ENCODE data around the gene ATG7.

Gene ATG7

GRCh38 chr3:11287404-11287803, 15.2 kb downstream of the ATG7 start:
- H3K4me1 Mint-ChIP-seq, result peaks cover 44% of the 10 kb centered on the region
- H3K27ac Mint-ChIP-seq, result peak overlapping the region in 2 of 3 experiments; percentile 7 to 75
- no peak overlapping the region for H3K4me3 Mint-ChIP-seq
- no peaks in the 10 kb centered on the region for H3K27me3 Mint-ChIP-seq (ENCODE audit: low read depth)
- no peak for TF ChIP-seq CTCF (IDR thresholded peaks at IDR 0.05; ENCODE audit: unreplicated experiment in 3 of 3)
- H3K9me3 Mint-ChIP-seq, result no peaks in the 10 kb centered on the region
- peaks cover 11% of the 10 kb centered on the region for H3K36me3 Mint-ChIP-seq (ENCODE audit: low read depth)

DNA sequence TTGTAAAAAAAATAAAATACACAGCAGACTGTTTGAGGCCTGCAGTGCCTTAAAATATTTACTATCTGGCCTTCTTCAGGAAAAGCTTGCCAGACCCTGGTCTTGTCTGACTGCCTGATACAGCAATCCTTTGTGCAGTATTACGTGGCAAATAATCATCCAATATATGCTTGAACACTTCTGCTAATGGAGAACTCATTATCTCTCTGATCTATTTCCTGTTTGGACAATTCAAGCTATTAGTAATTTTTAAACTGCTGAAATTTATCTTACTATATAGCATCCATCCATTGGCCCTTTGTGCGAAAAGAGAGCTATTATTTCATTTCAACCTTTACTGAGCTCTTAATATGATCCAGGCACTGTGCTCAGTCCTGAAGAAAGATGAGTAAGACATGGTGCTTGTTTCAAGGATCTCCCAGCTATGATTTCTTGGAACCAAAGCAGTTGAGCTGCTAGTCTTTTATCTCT, 15.9 kb downstream of the ATG7 start:
- peaks cover 11% of the 10 kb centered on the region for H3K36me3 Mint-ChIP-seq (ENCODE audit: low read depth)
- peak overlapping the region in 1 of 3 experiments; percentile 75 for H3K27ac Mint-ChIP-seq
- peaks cover 38% of the 10 kb centered on the region for H3K4me1 Mint-ChIP-seq
- no peaks in the 10 kb centered on the region for H3K9me3 Mint-ChIP-seq
- no peak for TF ChIP-seq CTCF (IDR thresholded peaks at IDR 0.05; ENCODE audit: unreplicated experiment in 3 of 3)
- no peaks in the 10 kb centered on the region for H3K27me3 Mint-ChIP-seq (ENCODE audit: low read depth)
- no peak overlapping the region for H3K4me3 Mint-ChIP-seq

- H3K27ac Mint-ChIP-seq, result peak overlapping the region; percentile 37 to 75 (median 54)
- H3K4me3 Mint-ChIP-seq, result no peak overlapping the region
- no peaks in the 10 kb centered on the region for H3K9me3 Mint-ChIP-seq
- TF ChIP-seq CTCF (IDR thresholded peaks at IDR 0.05; ENCODE audit: unreplicated experiment in 3 of 3), result no peak
- no peaks in the 10 kb centered on the region for H3K27me3 Mint-ChIP-seq (ENCODE audit: low read depth)
- peaks cover 8% of the 10 kb centered on the region for H3K36me3 Mint-ChIP-seq (ENCODE audit: low read depth)
- peaks cover 32% of the 10 kb centered on the region for H3K4me1 Mint-ChIP-seq
Observed at GRCh38 chr3:11288786-11289637, 16.8 kb downstream of the ATG7 start.

GRCh38 chr3:11289864-11290263, 17.7 kb downstream of the ATG7 start:
- no peak overlapping the region for H3K27ac Mint-ChIP-seq
- H3K4me1 Mint-ChIP-seq, result peaks cover 29% of the 10 kb centered on the region
- peaks cover 8% of the 10 kb centered on the region for H3K36me3 Mint-ChIP-seq (ENCODE audit: low read depth)
- no peak for TF ChIP-seq CTCF (IDR thresholded peaks at IDR 0.05; ENCODE audit: unreplicated experiment in 3 of 3)
- no peaks in the 10 kb centered on the region for H3K27me3 Mint-ChIP-seq (ENCODE audit: low read depth)
- no peak overlapping the region for H3K4me3 Mint-ChIP-seq
- H3K9me3 Mint-ChIP-seq, result no peaks in the 10 kb centered on the region

DNA sequence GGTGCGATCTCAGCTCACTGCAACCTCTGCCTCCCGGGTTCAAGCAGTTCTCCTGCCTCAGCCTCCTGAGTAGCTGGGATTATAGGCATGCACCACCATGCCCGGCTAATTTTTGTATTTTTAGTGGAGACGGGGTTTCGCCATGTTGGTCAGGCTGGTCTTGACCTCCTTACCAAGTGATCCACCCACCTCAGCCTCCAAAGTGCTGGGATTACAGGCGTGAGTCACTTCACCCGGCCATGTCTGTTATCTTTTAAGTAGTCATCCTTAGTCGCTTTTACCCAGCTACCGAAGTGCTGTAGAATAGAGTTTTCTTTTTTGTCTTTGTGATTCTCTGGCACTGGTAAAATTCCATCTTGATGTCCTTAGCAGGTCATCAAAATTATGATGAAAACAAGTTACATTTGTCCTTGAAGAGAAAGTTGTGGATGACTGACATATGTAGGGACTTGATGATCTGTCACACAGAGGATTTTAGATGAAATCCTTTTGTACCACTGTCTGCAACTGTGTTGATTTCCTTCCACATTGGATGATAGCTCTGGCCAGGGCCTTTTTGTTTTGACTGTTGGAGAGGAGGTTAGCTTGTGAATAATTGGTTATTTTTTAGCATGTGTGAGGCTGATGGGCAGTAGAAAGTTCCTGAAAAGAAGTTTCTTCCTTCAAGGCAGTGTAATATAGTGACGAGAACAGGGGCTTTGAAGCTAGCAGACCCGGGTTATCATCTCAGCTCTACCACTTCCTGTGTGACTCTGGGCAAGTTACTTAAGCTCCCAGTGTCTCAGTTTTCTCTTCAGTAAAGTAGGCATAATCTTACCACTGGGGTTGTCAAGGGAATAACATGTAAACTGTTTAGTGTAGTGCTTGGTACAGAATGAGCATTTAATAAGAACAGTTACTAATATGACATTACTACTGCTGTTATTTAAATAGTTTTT, 18.8 kb downstream of the ATG7 start:
- Mint-ChIP-seq H3K27me3 (ENCODE audit: low read depth) (no peaks in the 10 kb centered on the region), H3K36me3 (ENCODE audit: low read depth) (peaks cover 8% of the 10 kb centered on the region)

More for the DNA sequence above, 18.8 kb downstream of the ATG7 start:
- Mint-ChIP-seq H3K27ac (no peak overlapping the region), H3K4me3 (no peak overlapping the region), H3K9me3 (no peaks in the 10 kb centered on the region), H3K4me1 (peaks cover 29% of the 10 kb centered on the region)
- no peak for TF ChIP-seq CTCF (IDR thresholded peaks at IDR 0.05; ENCODE audit: unreplicated experiment in 3 of 3)

All from nephron (organoid).